Mesothelial cell of epicardium (in vitro differentiated cells): ENCODE data around the gene PRKAA1. TPM values are rescaled to one million over a fixed set of nuclear protein-coding genes. Genes with fewer than 3 reads are reported as not detected.
A peak's percentile ranks its signal among the peaks of the same experiment; 100 is the strongest.

Experiments
- DNase-seq, 2 experiments: peaks; one replicate each; pipeline ENCODE4 v3.0.0; 2021; ENCODE audit warnings: low spot score in 2 of 2; ENCODE audit not compliant: unreplicated experiment in 2 of 2
- H3K27ac Mint-ChIP-seq: 2 replicates; pipeline ENCODE4 v1.8.0; 2021; ENCODE audit warnings: mixed read lengths
- H3K27me3 Mint-ChIP-seq: 2 replicates; pipeline ENCODE4 v1.8.0; 2021; ENCODE audit warnings: low read depth, mixed read lengths
- H3K36me3 Mint-ChIP-seq: 2 replicates; pipeline ENCODE4 v1.8.0; 2021; ENCODE audit warnings: mixed read lengths
- H3K4me1 Mint-ChIP-seq: 2 replicates; pipeline ENCODE4 v1.8.0; 2021; ENCODE audit warnings: mixed read lengths
- H3K4me3 Mint-ChIP-seq: 2 replicates; pipeline ENCODE4 v1.8.0; 2021; ENCODE audit warnings: mild to moderate bottlenecking, moderate library complexity, mixed read lengths
- H3K9me3 Mint-ChIP-seq: 2 replicates; pipeline ENCODE4 v1.8.0; 2021; ENCODE audit warnings: mixed read lengths
- total RNA-seq: library from RNA; stranded (reverse); gene quantifications from 3 replicates; pipeline ENCODE4 v1.2.1, GENCODE V29; 2021
- TF ChIP-seq, protein P1 (sequence below): fragments of 200-600 bp; sonication (generic); IDR thresholded peaks from one replicate; pipeline ENCODE4 v1.5.0; 2021; ENCODE audit warnings: antibody characterized with exemption; ENCODE audit not compliant: unreplicated experiment

The PRKAA1 gene
- total RNA-seq, 1 donor from 2014 or later, result 60.4 TPM

DNA sequence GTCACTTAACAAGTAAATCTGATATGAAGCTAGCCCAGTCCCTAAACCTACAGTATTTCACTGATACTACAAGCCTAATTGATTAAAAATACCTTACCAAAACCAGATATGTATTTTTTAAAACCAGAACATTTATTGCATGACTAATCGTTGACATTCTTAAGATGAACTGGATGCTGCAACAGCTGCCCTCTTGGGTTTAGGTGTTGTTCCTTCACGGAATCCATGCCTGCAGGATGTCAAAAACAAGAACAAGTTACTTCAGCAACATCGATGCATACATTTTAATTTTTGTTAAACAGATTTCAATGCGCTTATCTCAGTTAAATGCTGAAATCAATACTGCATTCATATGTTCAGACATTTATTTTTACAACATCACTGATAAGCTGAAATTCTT lies 34.2 kb upstream of the PRKAA1 start:
- peak overlapping the region; percentile 97 for H3K4me3 Mint-ChIP-seq
- peaks cover 48% of the 10 kb centered on the region for H3K4me1 Mint-ChIP-seq
- H3K9me3 Mint-ChIP-seq, result no peaks in the 10 kb centered on the region
- TF ChIP-seq, protein P1, sequence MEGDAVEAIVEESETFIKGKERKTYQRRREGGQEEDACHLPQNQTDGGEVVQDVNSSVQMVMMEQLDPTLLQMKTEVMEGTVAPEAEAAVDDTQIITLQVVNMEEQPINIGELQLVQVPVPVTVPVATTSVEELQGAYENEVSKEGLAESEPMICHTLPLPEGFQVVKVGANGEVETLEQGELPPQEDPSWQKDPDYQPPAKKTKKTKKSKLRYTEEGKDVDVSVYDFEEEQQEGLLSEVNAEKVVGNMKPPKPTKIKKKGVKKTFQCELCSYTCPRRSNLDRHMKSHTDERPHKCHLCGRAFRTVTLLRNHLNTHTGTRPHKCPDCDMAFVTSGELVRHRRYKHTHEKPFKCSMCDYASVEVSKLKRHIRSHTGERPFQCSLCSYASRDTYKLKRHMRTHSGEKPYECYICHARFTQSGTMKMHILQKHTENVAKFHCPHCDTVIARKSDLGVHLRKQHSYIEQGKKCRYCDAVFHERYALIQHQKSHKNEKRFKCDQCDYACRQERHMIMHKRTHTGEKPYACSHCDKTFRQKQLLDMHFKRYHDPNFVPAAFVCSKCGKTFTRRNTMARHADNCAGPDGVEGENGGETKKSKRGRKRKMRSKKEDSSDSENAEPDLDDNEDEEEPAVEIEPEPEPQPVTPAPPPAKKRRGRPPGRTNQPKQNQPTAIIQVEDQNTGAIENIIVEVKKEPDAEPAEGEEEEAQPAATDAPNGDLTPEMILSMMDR, result no peak
- H3K27ac Mint-ChIP-seq, result peak overlapping the region; percentile 100
- no peaks in the 10 kb centered on the region for H3K27me3 Mint-ChIP-seq
- peaks cover 54% of the 10 kb centered on the region for H3K36me3 Mint-ChIP-seq
- no peak for DNase-seq

DNA sequence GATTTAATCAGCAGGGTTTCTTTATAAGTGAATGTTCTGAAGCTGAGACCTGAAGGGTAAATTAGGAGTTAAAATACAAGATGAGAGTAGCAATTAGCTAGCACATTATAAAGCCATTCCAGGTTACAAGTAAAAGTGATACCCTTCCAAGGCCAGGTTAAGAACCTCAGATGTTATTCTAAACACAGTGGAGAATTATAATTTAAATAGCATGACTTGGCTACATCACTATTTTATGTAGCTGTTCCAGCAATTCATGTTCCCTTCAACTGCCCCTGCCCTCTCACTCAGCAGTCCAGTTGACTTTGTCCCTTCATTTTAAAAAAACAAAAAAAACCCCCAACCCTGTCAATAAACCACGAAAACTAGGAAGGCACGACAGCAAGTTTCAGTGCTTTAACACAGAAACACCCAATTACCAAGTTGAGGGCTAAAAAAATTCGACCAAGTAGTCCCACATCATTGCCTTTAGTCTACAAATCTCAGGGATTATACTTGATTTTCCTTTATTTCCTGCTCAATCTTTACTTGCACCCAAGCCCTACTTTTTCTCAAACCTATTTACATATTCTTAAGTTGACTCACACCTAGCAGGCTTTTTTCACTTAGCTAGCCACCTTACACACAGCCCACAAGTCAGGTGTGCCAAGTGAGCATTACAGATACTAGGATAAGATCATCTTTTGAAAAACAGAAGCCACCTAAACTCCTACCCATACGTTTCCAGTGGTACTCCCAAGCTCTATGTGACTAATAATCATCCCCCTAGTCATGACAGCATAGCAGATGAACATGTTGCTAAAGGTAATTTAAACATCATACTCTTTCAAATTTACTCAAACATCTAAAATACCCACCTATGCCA lies 33.4 kb upstream of the PRKAA1 start:
- Mint-ChIP-seq H3K27ac (peak overlapping the region; percentile 30), H3K4me1 (peaks cover 46% of the 10 kb centered on the region), H3K36me3 (peaks cover 54% of the 10 kb centered on the region), H3K27me3 (no peaks in the 10 kb centered on the region), H3K9me3 (no peaks in the 10 kb centered on the region), H3K4me3 (no peak overlapping the region)
- DNase-seq, result no peak
- TF ChIP-seq, protein P1, result no peak

DNA sequence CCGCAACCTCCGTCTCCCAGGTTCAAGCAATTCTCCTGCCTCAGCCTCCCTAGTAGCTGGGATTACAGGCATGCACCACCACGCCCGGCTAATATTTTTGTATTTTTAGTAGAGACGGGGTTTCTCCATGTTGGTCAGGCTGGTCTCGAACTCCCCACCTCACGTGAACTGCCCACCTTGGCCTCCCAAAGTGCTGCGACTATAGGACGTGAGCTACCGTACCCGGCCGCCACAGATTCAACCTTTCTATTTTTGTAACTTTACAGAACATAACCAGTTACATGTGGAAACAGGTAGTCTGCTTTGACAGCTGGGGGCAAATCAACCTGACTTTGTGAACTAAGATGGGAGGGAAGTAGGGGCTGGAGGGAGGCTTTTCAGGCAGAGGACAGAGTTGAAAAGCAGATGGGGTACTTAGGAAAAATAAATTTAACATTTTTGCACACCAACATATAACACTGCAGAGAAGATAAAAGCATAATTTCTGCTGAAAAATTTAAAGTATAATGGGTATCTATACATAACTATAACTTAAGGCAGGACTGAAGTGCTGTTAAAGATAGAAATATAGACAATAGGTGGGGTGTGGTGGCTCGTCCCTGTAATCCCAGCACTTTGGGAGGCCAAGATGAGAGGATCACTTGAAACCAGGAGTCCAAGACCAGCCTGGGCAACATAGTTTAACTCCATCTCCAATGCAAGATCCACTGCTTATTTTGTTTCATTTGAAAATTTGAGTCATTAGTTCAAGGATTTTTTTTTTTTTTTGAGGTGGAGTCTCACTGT lies 31.8 kb upstream of the PRKAA1 start:
- Mint-ChIP-seq H3K36me3 (peaks cover 58% of the 10 kb centered on the region), H3K27ac (no peak overlapping the region), H3K4me1 (peaks cover 35% of the 10 kb centered on the region), H3K4me3 (no peak overlapping the region), H3K9me3 (no peaks in the 10 kb centered on the region), H3K27me3 (no peaks in the 10 kb centered on the region)
- no peak for DNase-seq
- TF ChIP-seq, protein P1, result no peak

DNA sequence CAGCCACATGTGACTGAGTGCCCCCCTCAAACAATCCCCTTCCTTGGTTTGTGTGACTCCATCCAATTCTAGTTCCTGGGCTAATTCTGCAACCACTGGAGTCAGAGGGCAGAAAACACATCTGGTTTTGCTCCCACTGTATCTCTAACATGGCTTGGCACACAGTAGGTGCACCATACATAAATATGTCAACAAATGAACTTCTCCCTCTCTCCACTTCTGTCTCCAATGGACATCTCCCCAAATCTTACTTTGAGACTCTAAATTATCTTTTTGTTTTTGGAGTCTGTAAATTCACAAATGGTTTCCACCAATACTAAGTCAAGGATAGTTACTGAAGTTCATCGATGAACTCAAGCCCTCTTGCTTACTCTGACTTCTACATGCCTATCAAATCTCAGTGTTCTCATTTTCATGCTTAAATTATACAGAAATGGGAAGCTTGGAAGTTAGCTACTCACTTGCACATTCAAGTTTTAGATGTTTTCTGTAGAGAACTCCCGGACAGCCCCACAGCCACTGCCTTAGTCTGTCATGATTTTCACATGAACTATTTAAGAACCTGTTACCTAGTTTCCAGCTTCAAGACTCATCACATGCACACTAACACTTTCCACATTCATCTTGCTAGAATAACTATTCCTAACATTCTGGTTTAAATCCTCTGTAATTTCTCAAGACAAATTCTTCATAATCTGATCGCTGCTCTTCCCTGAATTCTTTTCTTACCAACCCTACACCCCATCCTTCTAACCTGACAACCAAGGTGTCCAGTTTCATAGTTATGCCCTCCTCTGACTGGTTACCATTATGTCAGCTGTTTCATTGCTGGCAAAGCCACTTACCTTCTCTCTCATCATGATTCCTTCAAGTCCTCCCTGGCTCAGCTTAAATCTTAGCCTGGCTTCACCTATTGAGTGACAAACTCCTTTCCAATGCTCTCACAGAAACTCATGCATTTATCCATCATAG lies 30.8 kb upstream of the PRKAA1 start:
- no peaks in the 10 kb centered on the region for H3K27me3 Mint-ChIP-seq
- peak overlapping the region; percentile 68 for H3K27ac Mint-ChIP-seq
- TF ChIP-seq, protein P1, result no peak
- peaks cover 57% of the 10 kb centered on the region for H3K36me3 Mint-ChIP-seq
- H3K9me3 Mint-ChIP-seq, result no peaks in the 10 kb centered on the region
- no peak for DNase-seq
- peaks cover 29% of the 10 kb centered on the region for H3K4me1 Mint-ChIP-seq
- H3K4me3 Mint-ChIP-seq, result no peak overlapping the region

DNA sequence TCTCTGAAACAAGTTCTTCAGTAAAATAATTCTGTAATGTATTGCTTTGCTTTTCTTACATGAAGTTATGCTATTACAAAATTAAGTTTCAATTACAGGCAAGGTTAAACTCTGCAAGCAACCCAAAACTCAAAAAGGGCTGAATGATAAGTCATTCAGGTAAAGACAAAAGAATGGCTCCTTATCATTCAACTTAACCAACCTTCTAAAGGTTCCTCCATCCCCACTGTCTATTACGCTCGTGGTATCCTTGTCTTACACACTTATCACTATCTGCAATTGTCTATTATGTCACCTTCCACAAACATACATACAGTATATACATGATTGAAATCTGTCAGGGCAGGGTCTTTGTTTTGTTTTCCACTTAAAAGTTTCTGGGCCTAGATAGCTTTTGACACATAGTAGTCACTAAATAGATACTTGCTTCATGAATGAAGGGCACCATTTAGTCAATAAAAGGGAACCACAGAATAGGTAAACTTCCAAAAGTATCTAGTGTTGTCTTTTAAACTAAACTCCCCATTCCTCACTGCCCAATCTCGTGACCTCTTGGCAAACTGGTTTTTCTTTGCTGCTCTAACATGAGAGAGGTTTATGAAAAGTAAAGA lies 30.0 kb upstream of the PRKAA1 start:
- peak overlapping the region; percentile 68 for H3K27ac Mint-ChIP-seq

More for the DNA sequence above, 30.0 kb upstream of the PRKAA1 start:
- TF ChIP-seq, protein P1, result no peak
- Mint-ChIP-seq H3K27me3 (no peaks in the 10 kb centered on the region), H3K4me3 (no peak overlapping the region), H3K4me1 (peaks cover 20% of the 10 kb centered on the region), H3K9me3 (no peaks in the 10 kb centered on the region), H3K36me3 (peaks cover 51% of the 10 kb centered on the region)
- no peak for DNase-seq
